Superior temporal gyrus (tissue), 1 donor: ENCODE results near the gene GJD2.

ENCODE experiments used
- DNase-seq: peaks from one replicate; pipeline ENCODE4 v3.0.0-alpha.2; 2016; ENCODE audit errors: extremely low spot score

The GJD2 gene

DNA sequence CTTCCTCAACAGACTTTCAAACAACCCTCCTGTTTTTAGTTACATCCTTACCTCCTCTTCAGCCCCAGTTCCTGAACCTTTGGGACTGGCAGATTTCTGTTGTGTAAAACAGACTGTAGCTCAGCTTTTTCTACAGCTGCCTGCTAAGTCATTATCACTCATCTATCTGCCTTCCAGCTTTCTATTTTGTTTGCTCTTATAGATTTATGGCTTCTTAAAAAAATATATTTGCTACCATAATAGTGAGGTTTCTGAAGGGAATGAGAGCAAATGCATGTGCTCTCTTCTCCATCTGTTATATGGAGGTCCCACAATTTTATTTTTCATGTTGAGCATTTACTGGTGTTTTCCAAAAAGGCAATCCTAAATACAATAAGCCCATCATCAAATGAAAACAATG is 18.2 kb upstream of the GJD2 start:
- DNase-seq, result no peak

GRCh38 chr15:34772312-34772711 is 17.5 kb upstream of the GJD2 start:
- no peak for DNase-seq

- DNase-seq, result no peak
These were observed 14.9 kb upstream of the GJD2 start for GRCh38 chr15:34769711-34770110.

- no peak for DNase-seq
These were observed 13.7 kb upstream of the GJD2 start for GRCh38 chr15:34768530-34768929.

GRCh38 chr15:34765741-34766140 is 10.9 kb upstream of the GJD2 start:
- no peak for DNase-seq

GRCh38 chr15:34760909-34761308 is 6.1 kb upstream of the GJD2 start:
- no peak for DNase-seq

GRCh38 chr15:34759992-34760391 is 5.2 kb upstream of the GJD2 start:
- no peak for DNase-seq

- DNase-seq, result no peak
These were observed 4.5 kb upstream of the GJD2 start for GRCh38 chr15:34759347-34759746.

DNA sequence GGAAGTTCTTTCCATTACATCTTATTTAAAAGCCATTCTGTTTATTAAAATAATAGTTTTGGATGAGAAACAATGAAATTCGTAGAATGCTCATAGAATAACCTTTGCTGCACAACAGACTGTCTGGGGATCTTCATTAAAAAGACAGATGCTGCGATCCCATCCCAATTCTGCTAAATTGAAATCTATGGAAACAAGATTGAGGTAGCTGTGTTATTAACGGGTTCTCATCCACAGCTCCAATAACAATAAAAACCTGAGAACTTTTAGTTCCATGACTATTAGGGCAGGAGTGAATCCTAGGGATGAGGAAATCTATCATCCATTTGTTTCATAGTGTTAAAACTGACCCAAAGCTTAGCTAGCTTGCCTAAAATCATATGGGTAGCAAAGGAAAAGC is 2.5 kb upstream of the GJD2 start:
- no peak for DNase-seq

GRCh38 chr15:34755419-34755773 is 598 bp upstream of the GJD2 start:
- no peak for DNase-seq

DNA sequence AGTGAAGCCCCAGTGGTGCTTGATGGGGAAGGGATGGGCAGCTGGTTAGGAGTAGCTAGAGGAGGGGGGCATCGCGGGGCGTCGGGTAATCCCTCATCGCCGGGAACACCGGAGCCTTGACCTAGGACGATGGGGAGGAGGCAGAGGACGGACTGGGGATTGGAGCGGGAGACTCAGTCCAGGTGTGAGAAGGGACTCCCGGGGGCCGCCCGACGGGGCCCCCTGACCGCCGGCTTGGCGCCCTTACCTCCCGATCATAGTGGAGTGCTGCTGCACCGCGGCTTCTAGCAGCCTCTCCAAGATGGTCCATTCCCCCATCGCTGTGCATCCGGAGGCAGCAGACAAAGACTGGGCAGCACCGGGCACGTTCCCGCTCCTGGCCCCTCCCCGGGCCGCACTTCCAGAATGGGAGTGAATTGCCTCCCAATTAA is 612 bp downstream of the GJD2 start:
- DNase-seq, result no peak

DNA sequence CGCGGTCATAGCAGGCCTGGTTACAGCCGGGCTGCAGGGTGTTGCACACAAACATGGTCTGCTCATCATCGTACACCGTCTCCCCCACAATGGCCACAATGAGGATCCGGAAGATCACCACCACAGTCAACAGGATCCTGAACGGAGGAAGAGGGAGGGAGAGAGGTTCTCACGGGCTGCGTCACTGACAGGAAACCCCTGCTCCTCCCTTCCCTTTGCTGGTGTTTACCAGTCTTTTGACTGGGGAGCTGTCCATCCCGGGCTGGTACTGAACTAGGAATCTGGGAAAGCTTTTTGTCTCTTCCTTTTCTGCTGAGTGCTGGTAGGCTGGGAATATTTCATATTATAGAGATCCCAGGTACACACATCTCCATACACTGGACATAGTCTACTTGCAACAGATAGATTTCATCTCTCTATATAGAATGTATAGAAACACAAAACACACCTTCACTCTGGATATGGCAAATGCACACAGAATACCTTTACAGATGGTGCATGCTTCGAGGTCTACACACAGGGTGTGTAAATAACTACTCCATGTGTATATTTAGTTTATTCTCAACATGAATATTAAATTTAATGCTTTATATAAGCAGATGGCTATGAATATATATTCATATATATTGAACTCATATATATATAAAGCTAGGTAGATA is 1.4 kb downstream of the GJD2 start:
- DNase-seq, result no peak

- DNase-seq, result no peak
These were observed 5.1 kb downstream of the GJD2 start for GRCh38 chr15:34749691-34750090.

DNA sequence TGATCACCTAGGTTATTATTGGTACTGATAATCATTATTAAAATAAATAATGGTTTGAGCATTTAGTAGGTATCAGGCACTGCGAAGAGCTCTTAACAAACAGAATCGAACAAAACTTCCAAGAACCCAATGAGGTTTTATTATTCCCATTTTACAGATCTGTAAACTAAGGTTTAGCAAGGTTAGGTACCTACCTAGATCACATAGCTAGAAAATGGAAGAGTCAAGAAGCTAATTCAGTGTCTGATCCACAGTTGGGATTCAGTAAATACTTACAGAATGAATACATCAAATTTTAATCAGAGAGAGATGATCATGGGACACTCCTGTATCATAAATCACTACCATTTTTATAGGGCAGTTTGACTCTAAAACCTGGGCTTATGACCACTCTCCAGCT is 15.5 kb downstream of the GJD2 start:
- no peak for DNase-seq

DNA sequence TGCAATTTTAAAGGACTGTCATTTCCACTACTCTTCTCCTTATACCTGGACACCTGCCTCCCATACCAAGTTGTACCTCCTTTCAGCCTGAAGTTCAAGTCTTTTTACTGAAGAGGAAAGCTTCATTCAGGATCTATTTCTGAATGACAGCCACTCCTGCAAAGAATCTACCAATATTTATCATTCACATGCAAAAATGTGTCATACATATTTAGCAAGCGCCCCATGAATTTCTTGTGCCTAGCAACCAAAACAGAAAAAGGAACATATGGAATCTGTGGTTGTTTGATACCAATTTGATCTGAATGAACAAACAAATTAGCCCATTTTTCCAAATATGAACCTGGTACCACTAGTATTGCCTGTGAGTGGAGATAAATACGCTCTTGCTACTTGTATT is 16.8 kb downstream of the GJD2 start:
- no peak for DNase-seq

- no peak for DNase-seq
These were observed 17.3 kb downstream of the GJD2 start for GRCh38 chr15:34737477-34737876.

- no peak for DNase-seq
These were observed 20.5 kb downstream of the GJD2 start for GRCh38 chr15:34734303-34734702.

GRCh38 chr15:34733621-34734020 is 21.2 kb downstream of the GJD2 start:
- DNase-seq, result no peak

GRCh38 chr15:34732430-34732829 is 22.4 kb downstream of the GJD2 start:
- no peak for DNase-seq

- DNase-seq, result no peak
These were observed 24.1 kb downstream of the GJD2 start for GRCh38 chr15:34730701-34731100.

GRCh38 chr15:34729886-34730285 is 24.9 kb downstream of the GJD2 start:
- no peak for DNase-seq

DNA sequence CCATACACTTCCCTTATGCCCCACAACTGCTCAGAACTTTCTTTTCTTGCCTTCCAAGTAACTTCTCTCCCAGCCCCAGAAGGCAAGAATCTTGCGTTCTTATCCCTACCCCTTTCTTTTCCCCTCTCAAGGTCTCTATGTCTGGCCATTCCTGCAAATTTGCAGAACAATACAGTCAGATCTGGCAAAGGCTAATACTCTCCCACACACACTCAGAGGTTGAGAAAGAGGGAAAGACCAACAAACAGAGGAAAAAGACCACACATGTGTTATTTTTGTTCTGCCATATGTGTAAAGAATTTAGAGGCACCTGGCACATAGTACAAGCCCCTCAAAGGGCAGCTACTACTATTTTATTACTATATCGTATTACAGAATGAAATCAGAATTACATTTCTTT is 25.7 kb downstream of the GJD2 start:
- no peak for DNase-seq

DNA sequence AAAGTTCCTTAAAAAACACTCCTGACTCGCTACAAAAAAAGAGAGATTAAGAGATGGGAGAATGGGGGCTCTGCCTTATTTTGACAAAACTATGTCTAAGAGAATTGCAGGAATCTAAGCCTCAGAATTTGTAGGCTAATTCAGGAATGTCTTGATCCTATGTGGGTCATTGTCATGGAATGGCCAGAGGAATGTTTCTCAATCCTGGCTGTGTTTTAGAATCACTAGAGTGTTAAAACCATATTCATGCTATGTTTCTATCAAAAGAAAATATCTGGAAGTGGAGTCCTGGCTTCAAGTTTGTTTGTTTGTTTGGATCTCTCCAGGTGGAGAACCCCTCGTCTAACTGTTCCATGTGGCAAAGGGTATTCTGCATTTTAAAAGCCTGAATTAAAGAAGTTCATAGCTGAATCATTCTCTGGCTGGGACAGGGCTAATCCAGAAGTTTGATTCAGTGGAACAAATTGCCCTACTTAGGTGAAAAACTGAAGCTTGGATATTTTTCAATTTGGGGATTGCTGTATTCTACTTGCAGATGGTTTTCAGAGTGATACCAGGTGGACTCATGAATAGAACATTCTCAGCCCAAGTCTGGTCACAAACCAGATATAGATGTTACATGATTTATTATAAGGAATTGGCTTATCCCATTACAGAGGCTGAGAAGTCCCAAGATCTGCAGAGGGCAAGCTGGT is 28.2 kb downstream of the GJD2 start:
- no peak for DNase-seq

DNA sequence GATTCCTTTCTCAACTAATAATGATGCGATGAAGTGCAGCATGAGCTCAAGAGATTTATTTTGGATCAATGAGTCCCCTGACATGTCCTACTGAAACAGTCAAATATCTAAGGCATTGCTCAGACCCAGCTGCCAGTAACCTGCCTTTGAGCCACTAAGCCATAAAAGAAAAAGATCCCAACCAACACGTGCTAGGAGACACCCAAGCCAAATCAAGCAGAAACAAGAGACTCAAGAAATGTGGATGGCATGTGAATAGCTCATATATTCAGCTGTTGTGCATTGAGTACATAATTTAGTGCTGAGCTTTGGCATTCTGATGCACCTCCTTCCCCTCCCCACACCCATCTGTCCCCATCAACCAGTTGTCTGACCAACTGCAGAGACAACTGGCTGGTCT is 29.2 kb downstream of the GJD2 start:
- no peak for DNase-seq
